ENCODE results near the gene DAPK2.

Gene DAPK2

GRCh38 chr15:63999177-63999576 lies 47.1 kb downstream of the DAPK2 start:
- Histone ChIP-seq H3K4me3 (ENCODE audit: low read depth in 1 of 2, low read length in 2 of 2) (no peak overlapping the region), H3K4me1 (ENCODE audit: insufficient read depth, low read length) (no peaks in the 10 kb centered on the region), H3K9ac (ENCODE audit: low read depth, low read length) (no peak overlapping the region), H3K9me3 (ENCODE audit: insufficient read depth, low read length, severe bottlenecking) (no peaks in the 10 kb centered on the region), H3K4me2 (ENCODE audit: insufficient read depth, low read length) (no peak overlapping the region), H4K20me1 (ENCODE audit: insufficient read depth, low read length) (no peaks in the 10 kb centered on the region), H3K27ac (ENCODE audit: low read length) (no peak overlapping the region), H3K27me3 (ENCODE audit: insufficient read depth, low read length, poor library complexity) (no peaks in the 10 kb centered on the region), H3K36me3 (ENCODE audit: insufficient read depth, low read length) (no peaks in the 10 kb centered on the region), H2AFZ (ENCODE audit: low read depth, low read length) (no peak overlapping the region), H3K79me2 (ENCODE audit: insufficient read depth, low read length) (no peaks in the 10 kb centered on the region)
- no peak for DNase-seq
- no peak for TF ChIP-seq EZH2 (IDR thresholded peaks at IDR 0.05; ENCODE audit: borderline replicate concordance, low read depth, low read length, severe bottlenecking)
- TF ChIP-seq CTCF (IDR thresholded peaks at IDR 0.05; ENCODE audit: borderline replicate concordance, extremely low read depth, low read length, poor library complexity, severe bottlenecking) = no peak
- ATAC-seq (ENCODE audit: insufficient read depth, low read depth) = no peak

- H3K4me2 ChIP-seq (ENCODE audit: insufficient read depth, low read length) = no peak overlapping the region
- no peak overlapping the region for H2AFZ ChIP-seq (ENCODE audit: low read depth, low read length)
- H3K27me3 ChIP-seq (ENCODE audit: insufficient read depth, low read length, poor library complexity) = no peaks in the 10 kb centered on the region
- H3K9me3 ChIP-seq (ENCODE audit: insufficient read depth, low read length, severe bottlenecking) = no peaks in the 10 kb centered on the region
- no peak overlapping the region for H3K9ac ChIP-seq (ENCODE audit: low read depth, low read length)
- no peak for TF ChIP-seq CTCF (IDR thresholded peaks at IDR 0.05; ENCODE audit: borderline replicate concordance, extremely low read depth, low read length, poor library complexity, severe bottlenecking)
- TF ChIP-seq EZH2 (IDR thresholded peaks at IDR 0.05; ENCODE audit: borderline replicate concordance, low read depth, low read length, severe bottlenecking) = no peak
- H3K27ac ChIP-seq (ENCODE audit: low read length) = no peak overlapping the region
- H3K79me2 ChIP-seq (ENCODE audit: insufficient read depth, low read length) = no peaks in the 10 kb centered on the region
- H3K36me3 ChIP-seq (ENCODE audit: insufficient read depth, low read length) = no peaks in the 10 kb centered on the region
- ATAC-seq (ENCODE audit: insufficient read depth, low read depth) = no peak
- no peak overlapping the region for H3K4me3 ChIP-seq (ENCODE audit: low read depth in 1 of 2, low read length in 2 of 2)
- no peaks in the 10 kb centered on the region for H4K20me1 ChIP-seq (ENCODE audit: insufficient read depth, low read length)
- H3K4me1 ChIP-seq (ENCODE audit: insufficient read depth, low read length) = no peaks in the 10 kb centered on the region
- DNase-seq = no peak
Observed at GRCh38 chr15:63998489-63998888, 47.8 kb downstream of the DAPK2 start.

GRCh38 chr15:63997715-63998442 lies 48.4 kb downstream of the DAPK2 start:
- no peak overlapping the region for H3K9ac ChIP-seq (ENCODE audit: low read depth, low read length)
- ATAC-seq (ENCODE audit: insufficient read depth, low read depth) = no peak

More at GRCh38 chr15:63997715-63998442, 48.4 kb downstream of the DAPK2 start:
- Histone ChIP-seq H3K4me2 (ENCODE audit: insufficient read depth, low read length) (no peak overlapping the region), H3K36me3 (ENCODE audit: insufficient read depth, low read length) (no peaks in the 10 kb centered on the region), H3K27me3 (ENCODE audit: insufficient read depth, low read length, poor library complexity) (no peaks in the 10 kb centered on the region), H2AFZ (ENCODE audit: low read depth, low read length) (no peak overlapping the region), H3K79me2 (ENCODE audit: insufficient read depth, low read length) (no peaks in the 10 kb centered on the region), H3K4me1 (ENCODE audit: insufficient read depth, low read length) (no peaks in the 10 kb centered on the region), H3K9me3 (ENCODE audit: insufficient read depth, low read length, severe bottlenecking) (no peaks in the 10 kb centered on the region), H3K4me3 (ENCODE audit: low read depth in 1 of 2, low read length in 2 of 2) (no peak overlapping the region), H3K27ac (ENCODE audit: low read length) (no peak overlapping the region), H4K20me1 (ENCODE audit: insufficient read depth, low read length) (no peaks in the 10 kb centered on the region)
- DNase-seq = no peak
- TF ChIP-seq EZH2 (IDR thresholded peaks at IDR 0.05; ENCODE audit: borderline replicate concordance, low read depth, low read length, severe bottlenecking) (no peak), CTCF (IDR thresholded peaks at IDR 0.05; ENCODE audit: borderline replicate concordance, extremely low read depth, low read length, poor library complexity, severe bottlenecking) (no peak)
